IMR-90 (cell line): ENCODE results near the gene POM121.
"Not testable (repeated sequence)": the region's sequence is repeated elsewhere in the genome, so short reads cannot be mapped to it uniquely, and the experiment has no call there.

Source experiments
- BHLHE40 ChIP-seq: fragments of 150-350 bp; IDR thresholded peaks from 2 replicates; pipeline ENCODE4 v1.6.1; 2016; ENCODE audit warnings: mild to moderate bottlenecking, low read depth, low read length
- CEBPB ChIP-seq: IDR thresholded peaks from 2 replicates; pipeline ENCODE4 v1.6.1; 2012; ENCODE audit warnings: low read depth, low read length, improper control_type of control experiment
- CHD1 ChIP-seq: IDR thresholded peaks from 2 replicates; pipeline ENCODE4 v1.6.1; 2012; ENCODE audit warnings: low read depth, low read length, improper control_type of control experiment
- FOS ChIP-seq: fragments of 150-350 bp; IDR thresholded peaks from 2 replicates; pipeline ENCODE4 v1.6.1; 2016; ENCODE audit warnings: low read depth, low read length
- MAZ ChIP-seq: IDR thresholded peaks from 2 replicates; pipeline ENCODE4 v1.6.1; 2012; ENCODE audit warnings: low read depth, mild to moderate bottlenecking, low read length, improper control_type of control experiment, moderate library complexity, borderline replicate concordance
- MXI1 ChIP-seq: IDR thresholded peaks from 2 replicates; pipeline ENCODE4 v1.6.1; 2012; ENCODE audit warnings: low read depth, mild to moderate bottlenecking, low read length, moderate library complexity, borderline replicate concordance
- POLR2A ChIP-seq: IDR thresholded peaks from 2 replicates; pipeline ENCODE4 v1.6.1; 2012; ENCODE audit warnings: mild to moderate bottlenecking, low read depth, low read length
- RAD21 ChIP-seq: IDR thresholded peaks from 2 replicates; pipeline ENCODE4 v1.6.1; 2012; ENCODE audit warnings: low read length, improper control_type of control experiment
- RFX5 ChIP-seq: IDR thresholded peaks from 2 replicates; pipeline ENCODE4 v1.8.0; 2012; ENCODE audit warnings: low read depth, mild to moderate bottlenecking, low read length, moderate library complexity
- SMC3 ChIP-seq: fragments of 150-350 bp; IDR thresholded peaks from 2 replicates; pipeline ENCODE4 v1.6.1; 2016; ENCODE audit warnings: low read depth, mild to moderate bottlenecking, antibody characterized with exemption, low read length, moderate library complexity
- TF ChIP-seq, protein P1 (sequence below): conservative IDR thresholded peaks from 2 replicates; pipeline ENCODE4 v1.5.1; 2012; ENCODE audit warnings: mild to moderate bottlenecking, low read depth, low read length, improper control_type of control experiment
- TF ChIP-seq, protein P2 (sequence below): fragments of 150-350 bp; IDR thresholded peaks from 2 replicates; pipeline ENCODE4 v1.6.1; 2017; ENCODE audit warnings: mild to moderate bottlenecking, antibody characterized with exemption, low read length, low read depth
- TF ChIP-seq, protein P3 (sequence below): fragments of 150-350 bp; IDR thresholded peaks from 2 replicates; pipeline ENCODE4 v1.6.1; 2016; ENCODE audit warnings: low read depth, mild to moderate bottlenecking, low read length, moderate library complexity, borderline replicate concordance

DNA sequence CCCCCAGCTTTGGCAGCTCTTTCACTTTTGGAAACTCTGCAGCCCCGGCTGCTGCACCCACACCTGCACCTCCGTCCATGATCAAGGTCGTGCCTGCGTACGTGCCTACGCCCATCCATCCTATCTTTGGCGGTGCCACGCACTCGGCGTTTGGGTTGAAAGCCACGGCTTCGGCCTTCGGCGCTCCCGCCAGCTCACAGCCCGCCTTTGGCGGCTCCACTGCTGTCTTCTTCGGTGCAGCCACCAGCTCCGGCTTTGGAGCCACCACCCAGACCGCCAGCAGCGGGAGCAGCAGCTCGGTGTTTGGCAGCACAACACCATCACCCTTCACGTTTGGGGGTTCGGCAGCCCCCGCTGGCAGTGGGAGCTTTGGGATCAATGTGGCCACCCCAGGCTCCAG, 18.1 kb downstream of the POM121 start:
- TF ChIP-seq, protein P1, sequence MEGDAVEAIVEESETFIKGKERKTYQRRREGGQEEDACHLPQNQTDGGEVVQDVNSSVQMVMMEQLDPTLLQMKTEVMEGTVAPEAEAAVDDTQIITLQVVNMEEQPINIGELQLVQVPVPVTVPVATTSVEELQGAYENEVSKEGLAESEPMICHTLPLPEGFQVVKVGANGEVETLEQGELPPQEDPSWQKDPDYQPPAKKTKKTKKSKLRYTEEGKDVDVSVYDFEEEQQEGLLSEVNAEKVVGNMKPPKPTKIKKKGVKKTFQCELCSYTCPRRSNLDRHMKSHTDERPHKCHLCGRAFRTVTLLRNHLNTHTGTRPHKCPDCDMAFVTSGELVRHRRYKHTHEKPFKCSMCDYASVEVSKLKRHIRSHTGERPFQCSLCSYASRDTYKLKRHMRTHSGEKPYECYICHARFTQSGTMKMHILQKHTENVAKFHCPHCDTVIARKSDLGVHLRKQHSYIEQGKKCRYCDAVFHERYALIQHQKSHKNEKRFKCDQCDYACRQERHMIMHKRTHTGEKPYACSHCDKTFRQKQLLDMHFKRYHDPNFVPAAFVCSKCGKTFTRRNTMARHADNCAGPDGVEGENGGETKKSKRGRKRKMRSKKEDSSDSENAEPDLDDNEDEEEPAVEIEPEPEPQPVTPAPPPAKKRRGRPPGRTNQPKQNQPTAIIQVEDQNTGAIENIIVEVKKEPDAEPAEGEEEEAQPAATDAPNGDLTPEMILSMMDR: not testable (repeated sequence)
- not testable (repeated sequence) for TF ChIP-seq CHD1, RAD21, RFX5, MXI1, CEBPB, MAZ, SMC3, POLR2A, BHLHE40, FOS
- TF ChIP-seq, protein P2, sequence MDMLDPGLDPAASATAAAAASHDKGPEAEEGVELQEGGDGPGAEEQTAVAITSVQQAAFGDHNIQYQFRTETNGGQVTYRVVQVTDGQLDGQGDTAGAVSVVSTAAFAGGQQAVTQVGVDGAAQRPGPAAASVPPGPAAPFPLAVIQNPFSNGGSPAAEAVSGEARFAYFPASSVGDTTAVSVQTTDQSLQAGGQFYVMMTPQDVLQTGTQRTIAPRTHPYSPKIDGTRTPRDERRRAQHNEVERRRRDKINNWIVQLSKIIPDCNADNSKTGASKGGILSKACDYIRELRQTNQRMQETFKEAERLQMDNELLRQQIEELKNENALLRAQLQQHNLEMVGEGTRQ: not testable (repeated sequence)
- TF ChIP-seq, protein P3, sequence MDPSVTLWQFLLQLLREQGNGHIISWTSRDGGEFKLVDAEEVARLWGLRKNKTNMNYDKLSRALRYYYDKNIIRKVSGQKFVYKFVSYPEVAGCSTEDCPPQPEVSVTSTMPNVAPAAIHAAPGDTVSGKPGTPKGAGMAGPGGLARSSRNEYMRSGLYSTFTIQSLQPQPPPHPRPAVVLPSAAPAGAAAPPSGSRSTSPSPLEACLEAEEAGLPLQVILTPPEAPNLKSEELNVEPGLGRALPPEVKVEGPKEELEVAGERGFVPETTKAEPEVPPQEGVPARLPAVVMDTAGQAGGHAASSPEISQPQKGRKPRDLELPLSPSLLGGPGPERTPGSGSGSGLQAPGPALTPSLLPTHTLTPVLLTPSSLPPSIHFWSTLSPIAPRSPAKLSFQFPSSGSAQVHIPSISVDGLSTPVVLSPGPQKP: not testable (repeated sequence)
